H1 (cell line): Measurements from ENCODE around the gene CFAP58. TPM values are rescaled to one million over a fixed set of nuclear protein-coding genes. Genes with fewer than 3 reads are reported as not detected.
A peak's percentile ranks its signal among the peaks of the same experiment; 100 is the strongest.

ENCODE experiments used
- CTCF ChIA-PET: fragments of 300-600 bp; sonication (Branson Sonifier 250); formaldehyde crosslinking; loops from one replicate; lab custom pipeline; 2021; ENCODE audit not compliant: partially characterized antibody; lab: Charles Lee
- POLR2A ChIA-PET: fragments of 300-600 bp; sonication (Branson Sonifier 250); formaldehyde crosslinking; loops from one replicate; lab custom pipeline; 2021; ENCODE audit warnings: inconsistent platforms; ENCODE audit not compliant: partially characterized antibody; lab: Charles Lee
- DNase-seq, 2 experiments: peaks; one replicate each; pipeline versions ENCODE4 v3.0.0 to v3.0.0-alpha.2; 2010 to 2022; ENCODE audit warnings: low spot score in 2 of 2, low read depth in 1 of 2, mixed read lengths in 1 of 2
- FAIRE-seq: peaks from 2 replicates; lab custom pipeline; 2011; peaks lifted over from hg19 to GRCh38; lab: Jason Lieb, UNC
- H2AFZ ChIP-seq: 2 replicates; pipeline ENCODE4 v1.8.1; 2012; ENCODE audit warnings: low read length, inconsistent platforms
- H2AK5ac ChIP-seq: 2 replicates; pipeline ENCODE4 v1.6.1; 2013; ENCODE audit warnings: low read depth, low read length
- H2BK120ac ChIP-seq: replicated peaks from 2 replicates; pipeline ENCODE3; 2013; ENCODE audit warnings: low read depth, low read length, inconsistent platforms
- H2BK12ac ChIP-seq: 2 replicates; pipeline ENCODE4 v1.6.1; 2013; ENCODE audit warnings: low read depth, low read length
- H2BK15ac ChIP-seq: 2 replicates; pipeline ENCODE4 v1.6.1; 2013; ENCODE audit warnings: low read length
- H2BK20ac ChIP-seq: 2 replicates; pipeline ENCODE4 v1.6.1; 2013; ENCODE audit warnings: low read length
- H2BK5ac ChIP-seq: 2 replicates; pipeline ENCODE4 v1.6.1; 2013; ENCODE audit warnings: low read depth, low read length
- H3K14ac ChIP-seq: 2 replicates; pipeline ENCODE4 v1.6.1; 2013; ENCODE audit warnings: inconsistent platforms; ENCODE audit not compliant: insufficient read length
- H3K18ac ChIP-seq: 2 replicates; pipeline ENCODE4 v1.6.1; 2013; ENCODE audit warnings: low read length; ENCODE audit errors: extremely low read depth
- H3K23ac ChIP-seq: 2 replicates; pipeline ENCODE4 v1.6.1; 2013; ENCODE audit warnings: inconsistent platforms; ENCODE audit not compliant: insufficient read length
- H3K23me2 ChIP-seq: 2 replicates; pipeline ENCODE4 v1.6.1; 2013; ENCODE audit warnings: low read depth, low read length
- H3K27ac ChIP-seq: 2 replicates; pipeline ENCODE4 v1.6.1; 2011; ENCODE audit warnings: low read depth, low read length, inconsistent platforms
- H3K27me3 ChIP-seq, 4 experiments: replicated peaks in 1 of 4; 1 replicate in 1 of 4; 2 replicates in 3 of 4; pipeline versions ENCODE4 v1.6.1 to v1.8.1; 2011 to 2013; ENCODE audit warnings: low read length in 3 of 4, mild to moderate bottlenecking in 3 of 4, inconsistent platforms in 2 of 4, mixed read lengths in 2 of 4, moderate library complexity in 1 of 4; ENCODE audit not compliant: control insufficient read depth in 3 of 4, insufficient read depth in 3 of 4; ENCODE audit errors: extremely low read depth in 1 of 4
- H3K36me3 ChIP-seq, 4 experiments: 2 replicates each; pipeline versions ENCODE4 v1.6.1 to v1.8.1; 2011 to 2013; ENCODE audit warnings: mild to moderate bottlenecking in 4 of 4, low read length in 3 of 4, moderate library complexity in 2 of 4, control low read depth in 1 of 4, inconsistent platforms in 1 of 4; ENCODE audit not compliant: insufficient read depth in 4 of 4, control insufficient read depth in 2 of 4
- H3K4ac ChIP-seq: replicated peaks from 2 replicates; pipeline ENCODE3; 2013; ENCODE audit warnings: low read length, low read depth, mixed read lengths, inconsistent platforms; ENCODE audit not compliant: insufficient read length
- H3K4me1 ChIP-seq, 4 experiments: replicated peaks in 1 of 4; 1 replicate in 1 of 4; 2 replicates in 3 of 4; pipeline versions ENCODE4 v1.6.1 to v1.8.1; 2011 to 2013; ENCODE audit warnings: low read length in 3 of 4, inconsistent platforms in 2 of 4, mixed read lengths in 1 of 4; ENCODE audit not compliant: insufficient read depth in 4 of 4, control insufficient read depth in 3 of 4
- H3K4me2 ChIP-seq, 2 experiments: 2 replicates each; pipeline versions ENCODE4 v1.6.1 to v1.8.1; 2011 to 2013; ENCODE audit warnings: low read depth in 2 of 2, low read length in 2 of 2, control low read depth in 1 of 2, inconsistent platforms in 1 of 2, mild to moderate bottlenecking in 1 of 2; ENCODE audit not compliant: insufficient read depth in 1 of 2
- H3K4me3 ChIP-seq, 4 experiments: fragments of 200-600, 300-600 bp in 1 of 4; sonication (generic), shearing (Covaris generic), sonication (Bioruptor Twin) in 1 of 4; 2 replicates each; pipeline versions ENCODE4 v1.5.1 to v1.8.1; 2011 to 2016; ENCODE audit warnings: low read length in 4 of 4, low read depth in 3 of 4, control low read depth in 2 of 4, inconsistent platforms in 2 of 4, mild to moderate bottlenecking in 2 of 4, mixed read lengths in 1 of 4, moderate library complexity in 1 of 4; ENCODE audit not compliant: insufficient read depth in 2 of 4; ENCODE audit errors: extremely low read depth in 1 of 4
- H3K56ac ChIP-seq: replicated peaks from 2 replicates; pipeline ENCODE3; 2013; ENCODE audit warnings: low read depth, mild to moderate bottlenecking, mixed read lengths, low read length, inconsistent platforms; ENCODE audit not compliant: insufficient read length
- H3K79me1 ChIP-seq: 2 replicates; pipeline ENCODE4 v1.6.1; 2013; ENCODE audit warnings: low read depth, low read length, control low read depth
- H3K79me2 ChIP-seq, 2 experiments: 2 replicates each; pipeline versions ENCODE4 v1.6.1 to v1.8.1; 2012 to 2013; ENCODE audit warnings: low read length in 2 of 2, mild to moderate bottlenecking in 2 of 2, inconsistent platforms in 1 of 2; ENCODE audit not compliant: insufficient read depth in 2 of 2, control insufficient read depth in 1 of 2
- H3K9ac ChIP-seq, 4 experiments: replicated peaks in 1 of 4; 1 replicate in 1 of 4; 2 replicates in 3 of 4; pipeline versions ENCODE4 v1.6.1 to v1.8.1; 2011 to 2013; ENCODE audit warnings: low read depth in 3 of 4, low read length in 3 of 4, control low read depth in 2 of 4, mild to moderate bottlenecking in 2 of 4, moderate library complexity in 2 of 4, inconsistent platforms in 1 of 4; ENCODE audit errors: extremely low read depth in 1 of 4
- H3K9me3 ChIP-seq, 2 experiments: 2 replicates each; pipeline versions ENCODE4 v1.6.1 to v1.8.1; 2012 to 2013; ENCODE audit warnings: mild to moderate bottlenecking in 2 of 2, moderate library complexity in 2 of 2, control low read depth in 1 of 2, inconsistent platforms in 1 of 2, low read depth in 1 of 2, low read length in 1 of 2, mixed read lengths in 1 of 2; ENCODE audit not compliant: insufficient read depth in 2 of 2
- H4K20me1 ChIP-seq, 2 experiments: replicated peaks in 1 of 2; 2 replicates each; pipeline versions ENCODE3 to v1.8.1; 2011 to 2013; ENCODE audit warnings: inconsistent platforms in 2 of 2, low read length in 2 of 2, mild to moderate bottlenecking in 1 of 2; ENCODE audit not compliant: insufficient read depth in 2 of 2, control insufficient read depth in 1 of 2
- H4K5ac ChIP-seq: 2 replicates; pipeline ENCODE4 v1.6.1; 2013; ENCODE audit warnings: low read length, low read depth, mixed read lengths, inconsistent platforms; ENCODE audit not compliant: insufficient read length
- H4K8ac ChIP-seq: 2 replicates; pipeline ENCODE4 v1.8.0; 2013; ENCODE audit warnings: mild to moderate bottlenecking, moderate library complexity, low read length, inconsistent platforms; ENCODE audit not compliant: insufficient read depth; ENCODE audit errors: extremely low read depth
- H4K91ac ChIP-seq: replicated peaks from 2 replicates; pipeline ENCODE3; 2013; ENCODE audit warnings: low read length, mixed read lengths, inconsistent platforms; ENCODE audit not compliant: insufficient read length
- ATF3 ChIP-seq: IDR thresholded peaks from 2 replicates; pipeline ENCODE4 v1.6.1; 2011; ENCODE audit warnings: low read depth, mild to moderate bottlenecking, low read length; ENCODE audit not compliant: insufficient read depth
- CHD1 ChIP-seq: IDR thresholded peaks from 2 replicates; pipeline ENCODE4 v1.6.1; 2012; ENCODE audit warnings: low read depth, low read length, improper control_type of control experiment
- KDM1A ChIP-seq: fragments of 200-600, 300-600 bp; sonication (generic); IDR thresholded peaks from 2 replicates; pipeline ENCODE4 v1.7.1; 2016; ENCODE audit warnings: mild to moderate bottlenecking, low read length, borderline replicate concordance
- RNF2 ChIP-seq: fragments of 200-900, 300-1000 bp; sonication (generic); IDR thresholded peaks from 2 replicates; pipeline ENCODE4 v1.7.1; 2016; ENCODE audit warnings: borderline replicate concordance, low read depth, mild to moderate bottlenecking, antibody characterized with exemption, low read length; ENCODE audit not compliant: poor library complexity, severe bottlenecking; ENCODE audit errors: missing control alignments
- SP2 ChIP-seq: IDR thresholded peaks from 2 replicates; pipeline ENCODE4 v1.6.1; 2012; ENCODE audit warnings: mild to moderate bottlenecking, low read length, inconsistent platforms
- WGBS, 2 experiments: shearing (Covaris generic) in 1 of 2; methylation state at CpG; one replicate each; pipeline versions ENCODE4 v1.1.6 to v1.1.7; 2013 to 2015; ENCODE audit warnings: low lambda C conversion rate in 2 of 2, mixed read lengths in 2 of 2, inconsistent platforms in 1 of 2, low coverage in 1 of 2, missing lambda C conversion rate in 1 of 2; ENCODE audit not compliant: insufficient replicate concordance in 2 of 2, insufficient coverage in 1 of 2, insufficient read length in 1 of 2; ENCODE audit errors: extremely low coverage in 1 of 2, missing lambda C conversion rate in 1 of 2; 5-methylcytosine and 5-hydroxymethylcytosine counted together
- polyA plus RNA-seq, 7 experiments: library from polyadenylated mRNA; depleted of rRNA in 3 of 7; stranded (reverse) in 5 of 7; unstranded in 2 of 7; fragments of >200 nt in 5 of 7; fragments of 200-250 nt in 2 of 7; gene quantifications; 1 replicate in 5 of 7; 2 replicates in 1 of 7; 4 replicates in 1 of 7; pipeline versions ENCODE4 v1.2.1 to v1.2.3, GENCODE V29; 2011 to 2013; ENCODE audit warnings: missing spikeins in 2 of 7, mixed read lengths in 2 of 7
- total RNA-seq: library from RNA; stranded (reverse); fragmentation: NEBNext Ultra II Directional; extraction: Animal tissue kit (Norgen Biotek cat#: 25700); gene quantifications from 2 replicates; pipeline ENCODE4 v1.2.1, GENCODE V29; 2021

CFAP58 gene
- total and polyA plus RNA-seq, 2 of the 8 experiments (the other 6 are each of a cell fraction or from before 2014, with no cell fraction given) = 0.32 to 0.71 TPM

GRCh38 chr10:104486803-104487202 is 133.2 kb downstream of the CFAP58 start:
- H3K14ac ChIP-seq = no peak overlapping the region
- H4K8ac ChIP-seq = no peak overlapping the region

More at GRCh38 chr10:104486803-104487202, 133.2 kb downstream of the CFAP58 start:
- Histone ChIP-seq H2BK12ac (no peak overlapping the region), H2BK5ac (no peak overlapping the region), H3K4me3 (no peak overlapping the region), H3K4me1 (0 out of 7 replicates have a peak, but pooled peaks cover 0 to 2% (median 1%) of the 10 kb centered on the region in 4 experiments), H4K91ac (no peak overlapping the region), H2AFZ (no peak overlapping the region), H3K9me3 (no peaks in the 10 kb centered on the region), H3K36me3 (no peaks in the 10 kb centered on the region), H3K27ac (no peak overlapping the region), H3K27me3 (no peaks in the 10 kb centered on the region), H3K18ac (no peak overlapping the region), H4K20me1 (no peaks in the 10 kb centered on the region), H2AK5ac (no peak overlapping the region), H2BK120ac (no peak overlapping the region), H3K4ac (no peak overlapping the region), H3K23me2 (no peaks in the 10 kb centered on the region), H2BK15ac (no peak overlapping the region), H3K56ac (no peak overlapping the region), H4K5ac (no peak overlapping the region), H3K9ac (no peak overlapping the region), H3K4me2 (no peak overlapping the region), H3K23ac (no peak overlapping the region), H2BK20ac (no peak overlapping the region), H3K79me1 (no peaks in the 10 kb centered on the region), H3K79me2 (no peaks in the 10 kb centered on the region)
- 75% methylated on average over 1 of the region's 1 CpG; no CpG with 5 or more reads in 1 of the 2 experiments for WGBS, 2 experiments
- ChIA-PET CTCF (interaction anchor here (0.7 to 2.4 kb wide), 16 partner anchors 12 to 212 kb away, joined by 3 to 21 read pairs (median 4); no protein-coding TSS in a partner anchor), POLR2A (no interaction called here)
- TF ChIP-seq SP2 (no peak), KDM1A (peak; percentile 89; the same call in 1 of the 2 replicates), CHD1 (no peak), RNF2 (no peak), ATF3 (no peak)
- FAIRE-seq = no peak
- DNase-seq = no peak
